PC-9 (cell line): ENCODE measurements around the gene ATP10A. TPM values are rescaled to one million over a fixed set of nuclear protein-coding genes. Genes with fewer than 3 reads are reported as not detected.
"Not testable (repeated sequence)": the region's sequence is repeated elsewhere in the genome, so short reads cannot be mapped to it uniquely, and the experiment has no call there.

Source experiments
- BruUV-seq: library from RNA; stranded (reverse); fragments of 400-500 nt; replicated peaks from 2 replicates; lab custom pipeline; 2021; lab: Mats Ljungman, UMichigan
- CTCF ChIA-PET: fragments of 300-600 bp; sonication (Branson Sonifier 250); formaldehyde crosslinking; loops from one replicate; lab custom pipeline; 2022; ENCODE audit warnings: antibody characterized with exemption; lab: Charles Lee
- POLR2A ChIA-PET: fragments of 300-600 bp; sonication (Branson Sonifier 250); formaldehyde crosslinking; loops from one replicate; lab custom pipeline; 2022; ENCODE audit warnings: antibody characterized with exemption; ENCODE audit not compliant: unreplicated experiment; lab: Charles Lee
- DNase-seq, 2 experiments: peaks; one replicate each; pipeline versions ENCODE4 v3.0.0 to v3.0.0-alpha.2; 2015 to 2022; ENCODE audit warnings: mixed read lengths in 1 of 2
- H2AFZ ChIP-seq: fragments of 200-600 bp; sonication (generic); 2 replicates; pipeline ENCODE4 v1.8.1; 2017; ENCODE audit warnings: antibody characterized with exemption
- H3F3A ChIP-seq: fragments of 200-600 bp; sonication (generic); 2 replicates; pipeline ENCODE4 v1.8.1; 2017; ENCODE audit warnings: antibody characterized with exemption, mild to moderate bottlenecking, low read depth; ENCODE audit not compliant: insufficient read depth
- H3K27ac ChIP-seq: fragments of 200-600 bp; sonication (generic); 2 replicates; pipeline ENCODE4 v1.6.1; 2016; ENCODE audit warnings: mixed run types
- H3K27me3 ChIP-seq: fragments of 200-600 bp; sonication (generic); 2 replicates; pipeline ENCODE4 v1.6.1; 2016; ENCODE audit warnings: low read depth, mixed run types; ENCODE audit not compliant: insufficient read depth
- H3K36me3 ChIP-seq: fragments of 200-600 bp; sonication (generic); 2 replicates; pipeline ENCODE4 v1.6.1; 2016; ENCODE audit warnings: low read depth, mixed run types
- H3K4me1 ChIP-seq: fragments of 200-600 bp; sonication (generic); replicated peaks from 2 replicates; pipeline ENCODE4 v1.6.1; 2016; ENCODE audit warnings: mixed run types; ENCODE audit not compliant: insufficient read depth
- H3K4me2 ChIP-seq: fragments of 200-600 bp; sonication (generic); 2 replicates; pipeline ENCODE4 v1.6.1; 2017; ENCODE audit warnings: mixed run types
- H3K4me3 ChIP-seq: fragments of 200-600 bp; sonication (generic); 2 replicates; pipeline ENCODE4 v1.6.1; 2016; ENCODE audit warnings: mixed run types
- H3K79me2 ChIP-seq: fragments of 200-600 bp; sonication (generic); 2 replicates; pipeline ENCODE4 v1.6.1; 2017; ENCODE audit warnings: low read depth, mixed run types
- H3K9me2 ChIP-seq: fragments of 200-600 bp; sonication (generic); 2 replicates; pipeline ENCODE4 v1.8.1; 2017; ENCODE audit warnings: mild to moderate bottlenecking; ENCODE audit not compliant: insufficient read depth
- H3K9me3 ChIP-seq: fragments of 200-600 bp; sonication (generic); 2 replicates; pipeline ENCODE4 v1.8.1; 2016; ENCODE audit warnings: low read depth; ENCODE audit not compliant: insufficient read depth
- H4K20me1 ChIP-seq: fragments of 200-600 bp; sonication (generic); 2 replicates; pipeline ENCODE4 v1.8.1; 2017; ENCODE audit not compliant: insufficient read depth
- EZH2 ChIP-seq: fragments of 200-600 bp; sonication (generic); IDR thresholded peaks from 2 replicates; pipeline ENCODE4 v1.8.0; 2017; ENCODE audit warnings: antibody characterized with exemption, low read depth
- intact Hi-C: fragments of 100-400 bp; cut with micrococcal nuclease; formaldehyde crosslinking; loops from one replicate; pipeline ENCODE4 v1.10.0; 2022; ENCODE audit not compliant: unreplicated experiment
- total RNA-seq: library from RNA; stranded (reverse); gene quantifications from 2 replicates; pipeline ENCODE4 v1.2.3, GENCODE V29; 2021
- TF ChIP-seq, protein P1 (sequence below): fragments of 200-600 bp; sonication (generic); conservative IDR thresholded peaks from 2 replicates; pipeline ENCODE4 v1.6.1; 2017; ENCODE audit warnings: mixed run types, antibody characterized with exemption, mild to moderate bottlenecking, moderate library complexity

Gene ATP10A
- total RNA-seq, 1 experiment from 2014 or later, result not detected

DNA sequence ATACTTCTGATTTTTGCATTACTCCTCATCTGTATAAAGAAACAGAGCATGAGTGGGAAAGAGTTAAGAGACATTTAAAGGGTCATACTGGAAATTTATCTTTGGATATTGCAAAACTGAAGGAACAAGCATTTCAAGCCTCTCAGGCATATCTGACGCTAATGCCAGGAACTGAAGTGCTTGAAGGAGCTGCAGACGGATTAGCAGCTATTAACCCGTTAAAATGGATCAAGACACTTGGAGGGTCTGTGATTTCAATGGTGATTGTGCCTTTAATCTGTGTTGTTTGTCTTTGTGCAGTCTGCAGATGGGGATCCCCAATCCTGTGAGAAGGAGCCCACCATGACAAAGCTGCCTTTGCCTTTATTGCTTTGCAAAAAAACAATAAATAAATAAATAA lies 221.8 kb downstream of the ATP10A start:
- POLR2A ChIA-PET, result no interaction called here
- Histone ChIP-seq H3K36me3 (no peaks in the 10 kb centered on the region), H2AFZ (no peak overlapping the region), H3F3A (no peaks in the 10 kb centered on the region), H3K27ac (no peak overlapping the region), H3K9me3 (no peaks in the 10 kb centered on the region), H3K27me3 (peaks cover 24% of the 10 kb centered on the region; the same call in 1 of the 2 replicates), H3K4me1 (no peaks in the 10 kb centered on the region), H3K4me3 (no peak overlapping the region), H3K4me2 (no peak overlapping the region), H3K9me2 (no peaks in the 10 kb centered on the region), H4K20me1 (no peaks in the 10 kb centered on the region), H3K79me2 (no peaks in the 10 kb centered on the region)
- TF ChIP-seq EZH2, result no peak
- TF ChIP-seq, protein P1, sequence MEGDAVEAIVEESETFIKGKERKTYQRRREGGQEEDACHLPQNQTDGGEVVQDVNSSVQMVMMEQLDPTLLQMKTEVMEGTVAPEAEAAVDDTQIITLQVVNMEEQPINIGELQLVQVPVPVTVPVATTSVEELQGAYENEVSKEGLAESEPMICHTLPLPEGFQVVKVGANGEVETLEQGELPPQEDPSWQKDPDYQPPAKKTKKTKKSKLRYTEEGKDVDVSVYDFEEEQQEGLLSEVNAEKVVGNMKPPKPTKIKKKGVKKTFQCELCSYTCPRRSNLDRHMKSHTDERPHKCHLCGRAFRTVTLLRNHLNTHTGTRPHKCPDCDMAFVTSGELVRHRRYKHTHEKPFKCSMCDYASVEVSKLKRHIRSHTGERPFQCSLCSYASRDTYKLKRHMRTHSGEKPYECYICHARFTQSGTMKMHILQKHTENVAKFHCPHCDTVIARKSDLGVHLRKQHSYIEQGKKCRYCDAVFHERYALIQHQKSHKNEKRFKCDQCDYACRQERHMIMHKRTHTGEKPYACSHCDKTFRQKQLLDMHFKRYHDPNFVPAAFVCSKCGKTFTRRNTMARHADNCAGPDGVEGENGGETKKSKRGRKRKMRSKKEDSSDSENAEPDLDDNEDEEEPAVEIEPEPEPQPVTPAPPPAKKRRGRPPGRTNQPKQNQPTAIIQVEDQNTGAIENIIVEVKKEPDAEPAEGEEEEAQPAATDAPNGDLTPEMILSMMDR, result no peak
- DNase-seq, result no peak
- CTCF ChIA-PET, result interaction anchor here (0.6 kb wide), 1 partner anchor 233 kb away, joined by 8 read pairs; no protein-coding TSS in a partner anchor
- intact Hi-C loops, result no loop called here
- BruUV-seq, result no TSS peak

DNA sequence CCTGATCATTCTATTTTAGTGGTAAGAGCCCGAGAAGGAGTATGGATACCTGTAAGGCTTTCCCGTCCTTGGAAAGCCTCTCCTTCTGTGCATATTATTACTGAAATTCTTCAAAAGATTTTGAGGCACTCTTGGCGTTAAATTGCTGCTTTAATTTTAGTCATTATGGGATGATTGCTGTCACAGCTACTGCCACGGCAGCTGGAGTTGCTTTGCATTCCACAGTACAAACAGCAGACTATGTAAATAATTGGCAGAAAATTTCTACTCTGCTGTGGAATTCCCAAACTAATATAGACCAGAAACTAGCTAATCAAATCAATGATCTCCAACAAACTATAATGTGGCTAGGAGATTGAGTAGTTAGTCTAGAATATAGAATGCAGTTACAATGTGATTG lies 222.2 kb downstream of the ATP10A start:
- H3K4me1 ChIP-seq, H3K9me2 ChIP-seq, H3F3A ChIP-seq, H3K4me3 ChIP-seq, H4K20me1 ChIP-seq, H3K9me3 ChIP-seq, POLR2A ChIA-PET, H3K36me3 ChIP-seq, H3K27ac ChIP-seq, H2AFZ ChIP-seq, H3K79me2 ChIP-seq, DNase-seq, H3K4me2 ChIP-seq, intact Hi-C loops, BruUV-seq: not testable (repeated sequence)
- peaks cover 20% of the 10 kb centered on the region; the same call in 1 of the 2 replicates for H3K27me3 ChIP-seq
- CTCF ChIA-PET, result interaction anchor here (0.6 kb wide), 1 partner anchor 233 kb away, joined by 8 read pairs; no protein-coding TSS in a partner anchor

DNA sequence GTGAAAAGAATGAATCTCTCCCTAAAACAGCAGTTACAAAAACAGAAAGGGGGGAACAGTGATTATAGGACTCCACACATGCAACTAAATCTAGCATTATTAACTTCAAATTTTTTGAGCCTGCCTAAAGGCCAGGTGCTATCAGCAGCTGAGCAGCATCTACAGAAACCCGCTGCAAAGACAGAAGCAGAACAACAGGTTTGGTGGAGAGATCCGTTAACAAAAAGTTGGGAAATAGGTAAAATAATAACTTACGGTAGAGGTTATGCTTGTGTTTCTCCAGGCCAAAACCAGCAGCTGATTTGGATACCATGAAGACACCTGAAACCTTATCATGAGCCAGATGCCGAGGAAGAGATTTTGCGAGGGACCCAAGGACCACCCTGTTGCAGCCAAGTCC lies 222.7 kb downstream of the ATP10A start:
- H3K4me1 ChIP-seq, result no peaks in the 10 kb centered on the region
- H3K4me2 ChIP-seq, result no peak overlapping the region
- TF ChIP-seq, protein P1, result no peak
- no peak for TF ChIP-seq EZH2
- no peaks in the 10 kb centered on the region for H3K9me2 ChIP-seq
- H3K27me3 ChIP-seq, result peaks cover 20% of the 10 kb centered on the region
- H3K9me3 ChIP-seq, result no peaks in the 10 kb centered on the region
- H3K36me3 ChIP-seq, result no peaks in the 10 kb centered on the region
- no peak overlapping the region for H2AFZ ChIP-seq
- no TSS peak for BruUV-seq
- H3K79me2 ChIP-seq, result no peaks in the 10 kb centered on the region
- ChIA-PET CTCF (interaction anchor here (0.6 kb wide), 1 partner anchor 234 kb away, joined by 8 read pairs; no protein-coding TSS in a partner anchor), POLR2A (no interaction called here)
- no peak overlapping the region for H3K4me3 ChIP-seq
- no peaks in the 10 kb centered on the region for H3F3A ChIP-seq
- intact Hi-C loops, result no loop called here
- DNase-seq, result no peak
- no peak overlapping the region for H3K27ac ChIP-seq
- no peaks in the 10 kb centered on the region for H4K20me1 ChIP-seq

DNA sequence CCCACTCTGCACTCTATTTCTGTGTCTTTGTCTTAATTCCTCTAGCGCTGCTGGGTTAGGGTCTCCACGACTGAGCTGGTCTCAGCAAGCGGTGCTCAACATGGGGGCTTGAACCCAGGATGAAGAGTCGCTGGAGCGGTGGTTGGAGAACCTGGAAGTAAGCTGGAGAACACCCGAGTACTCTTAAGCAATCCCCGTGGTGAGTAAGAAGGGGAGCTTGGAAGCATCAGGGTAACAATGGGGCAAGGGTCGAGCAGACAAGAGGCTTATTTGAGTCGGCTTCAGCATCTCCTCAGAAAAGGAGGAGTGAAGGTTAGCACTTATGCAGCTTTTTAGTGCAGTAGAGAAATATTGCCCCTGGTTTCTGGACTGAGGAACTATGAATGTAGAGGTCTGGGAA lies 226.6 kb downstream of the ATP10A start:
- H2AFZ ChIP-seq, H3K4me3 ChIP-seq, H3K9me2 ChIP-seq, intact Hi-C loops, H3F3A ChIP-seq, DNase-seq, H4K20me1 ChIP-seq, H3K9me3 ChIP-seq, H3K79me2 ChIP-seq, H3K4me2 ChIP-seq, BruUV-seq, H3K4me1 ChIP-seq, H3K36me3 ChIP-seq, H3K27ac ChIP-seq, CTCF ChIA-PET, POLR2A ChIA-PET: not testable (repeated sequence)
- peaks cover 20% of the 10 kb centered on the region for H3K27me3 ChIP-seq
